Adrenal gland (tissue), 5 donors: ENCODE data around the gene MEGF11.

Source experiments
- POLR2A ChIP-seq, 2 donors: fragments of 450-650 bp; IDR thresholded peaks; one replicate each; pipeline ENCODE4 v1.6.1; 2017; ENCODE audit warnings: antibody characterized with exemption in 2 of 2, mild to moderate bottlenecking in 2 of 2, moderate library complexity in 1 of 2
- TF ChIP-seq, protein P1 (sequence below), 6 experiments: fragments of 450-650 bp in 4 of 6; fragments of 200-600 bp in 2 of 6; sonication (generic) in 1 of 6; IDR thresholded peaks; 1 replicate in 5 of 6; 2 replicates in 1 of 6; pipeline versions ENCODE4 v1.5.1 to v1.8.0; 2016 to 2021; ENCODE audit warnings: antibody characterized with exemption in 6 of 6, mild to moderate bottlenecking in 2 of 6, moderate library complexity in 1 of 6
- donor health status: DM: no; HTN: no; CAD: no.

- TF ChIP-seq, protein P1, sequence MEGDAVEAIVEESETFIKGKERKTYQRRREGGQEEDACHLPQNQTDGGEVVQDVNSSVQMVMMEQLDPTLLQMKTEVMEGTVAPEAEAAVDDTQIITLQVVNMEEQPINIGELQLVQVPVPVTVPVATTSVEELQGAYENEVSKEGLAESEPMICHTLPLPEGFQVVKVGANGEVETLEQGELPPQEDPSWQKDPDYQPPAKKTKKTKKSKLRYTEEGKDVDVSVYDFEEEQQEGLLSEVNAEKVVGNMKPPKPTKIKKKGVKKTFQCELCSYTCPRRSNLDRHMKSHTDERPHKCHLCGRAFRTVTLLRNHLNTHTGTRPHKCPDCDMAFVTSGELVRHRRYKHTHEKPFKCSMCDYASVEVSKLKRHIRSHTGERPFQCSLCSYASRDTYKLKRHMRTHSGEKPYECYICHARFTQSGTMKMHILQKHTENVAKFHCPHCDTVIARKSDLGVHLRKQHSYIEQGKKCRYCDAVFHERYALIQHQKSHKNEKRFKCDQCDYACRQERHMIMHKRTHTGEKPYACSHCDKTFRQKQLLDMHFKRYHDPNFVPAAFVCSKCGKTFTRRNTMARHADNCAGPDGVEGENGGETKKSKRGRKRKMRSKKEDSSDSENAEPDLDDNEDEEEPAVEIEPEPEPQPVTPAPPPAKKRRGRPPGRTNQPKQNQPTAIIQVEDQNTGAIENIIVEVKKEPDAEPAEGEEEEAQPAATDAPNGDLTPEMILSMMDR (IDR thresholded peaks at IDR 0.05): no peak
- TF ChIP-seq POLR2A (IDR thresholded peaks at IDR 0.05): no peak
Measured at GRCh38 chr15:66284271-66284670, 30.7 kb upstream of the MEGF11 start.
